PC-3 (cell line): ENCODE data around the gene PLVAP.

ENCODE experiments used
- CTCF ChIP-seq: fragments of 300-600 bp; sonication (generic); conservative IDR thresholded peaks from 2 replicates; pipeline ENCODE4 v1.5.1; 2017; ENCODE audit warnings: antibody characterized with exemption, low read depth, mild to moderate bottlenecking, low read length
- EZH2phosphoT487 ChIP-seq: fragments of 300-600 bp; sonication (generic); IDR thresholded peaks from 2 replicates; pipeline ENCODE4 v1.6.1; 2018; ENCODE audit warnings: mild to moderate bottlenecking, antibody characterized with exemption, low read length, borderline replicate concordance

- no peak for TF ChIP-seq EZH2phosphoT487
- no peak for TF ChIP-seq CTCF
These were observed 20.0 kb downstream of the PLVAP start for GRCh38 chr19:17357078-17357666.
